Epidermal melanocyte (primary cell): ENCODE results near the gene RPL7A.
"Not testable (repeated sequence)": the region's sequence is repeated elsewhere in the genome, so short reads cannot be mapped to it uniquely, and the experiment has no call there.

ENCODE experiments used
- DNase-seq: peaks from one replicate; pipeline ENCODE4 v3.0.0; 2011; ENCODE audit warnings: low spot score; ENCODE audit not compliant: insufficient read length

Gene RPL7A

GRCh38 chr9:133347985-133348717, at the start of gene RPL7A, which contains the start of gene MED22:
TSS of gene RPL7A (plus strand) at chr9:133348218. CDS start at chr9:133348244, 26 bp downstream.
TSS of gene MED22 (minus strand) at chr9:133348131. CDS start at chr9:133346662, 1,469 bp downstream.
- peak; percentile 98 for DNase-seq

- not testable (repeated sequence) for DNase-seq
Observed at GRCh38 chr9:133299996-133300395, 48.0 kb upstream of the RPL7A start.

GRCh38 chr9:133301253-133302230, 46.5 kb upstream of the RPL7A start:
- no peak for DNase-seq

- no peak for DNase-seq
Observed at GRCh38 chr9:133303266-133304157, 44.5 kb upstream of the RPL7A start.

GRCh38 chr9:133304158-133304470, 43.9 kb upstream of the RPL7A start:
- DNase-seq = no peak

- DNase-seq = no peak
Observed at GRCh38 chr9:133304477-133305377, 43.3 kb upstream of the RPL7A start.

DNA sequence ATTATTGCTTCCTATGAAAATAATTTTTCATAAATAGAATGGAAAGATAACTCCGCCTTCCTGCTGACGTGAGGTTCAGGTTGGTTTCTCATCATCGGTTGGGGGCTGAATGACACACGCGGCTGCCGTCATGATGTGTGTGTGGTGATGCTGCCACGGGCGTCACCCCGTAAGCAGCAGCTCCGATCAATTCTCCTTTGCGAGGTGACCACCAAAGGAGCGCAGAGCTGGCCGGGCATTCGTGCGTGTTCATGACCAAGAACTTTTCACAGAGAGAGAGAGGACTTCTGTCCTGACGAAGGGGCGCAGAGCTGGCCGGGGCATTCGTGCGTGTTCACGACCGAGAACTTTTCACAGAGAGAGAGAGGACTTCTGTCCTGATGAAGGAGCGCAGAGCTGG, 42.3 kb upstream of the RPL7A start:
- DNase-seq = no peak

DNA sequence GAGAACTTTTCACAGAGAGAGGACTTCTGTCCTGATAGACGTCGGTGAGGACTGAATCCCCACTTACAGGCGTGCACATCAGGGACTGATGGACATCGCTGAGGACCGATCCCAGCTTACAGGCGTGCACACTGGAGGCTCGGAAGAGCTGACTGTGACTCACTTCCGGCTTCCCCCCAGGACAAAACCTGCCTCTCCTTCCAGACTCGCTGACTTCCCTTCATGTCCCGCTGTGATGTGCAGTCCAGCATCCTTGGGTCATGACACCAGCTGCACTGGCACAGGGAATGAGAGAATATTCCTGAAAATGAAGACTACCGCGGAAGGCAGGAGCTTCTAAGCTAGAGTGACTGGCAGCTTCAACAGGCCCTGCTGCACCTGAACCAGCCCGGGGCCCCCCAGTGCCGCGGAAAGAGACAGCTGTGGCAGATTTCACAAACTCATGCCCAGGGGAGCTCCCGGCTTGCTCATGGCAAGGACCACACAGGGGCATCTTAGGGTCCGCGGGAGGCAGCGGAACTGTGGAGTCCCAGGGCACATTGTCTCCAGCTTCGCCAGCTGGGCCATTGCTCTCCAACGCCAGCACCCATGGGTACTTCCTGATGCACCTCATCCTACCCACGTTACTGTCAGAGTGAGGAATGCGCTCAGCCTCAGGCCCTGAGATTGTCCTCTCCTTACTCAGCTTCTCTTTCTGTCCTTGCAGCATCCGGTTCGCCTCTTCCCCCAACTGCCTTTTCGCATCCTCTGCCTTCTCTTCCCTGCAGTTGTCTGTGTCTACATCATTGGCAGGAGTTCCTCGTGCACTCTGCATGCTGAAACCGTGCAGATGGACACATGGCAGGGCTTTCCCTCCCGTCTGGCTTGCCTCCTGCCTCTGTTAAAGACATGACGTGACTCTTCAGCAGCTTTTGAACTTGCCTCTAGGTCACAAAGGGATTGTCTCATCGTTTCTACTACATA, 41.5 kb upstream of the RPL7A start:
- DNase-seq = no peak

DNA sequence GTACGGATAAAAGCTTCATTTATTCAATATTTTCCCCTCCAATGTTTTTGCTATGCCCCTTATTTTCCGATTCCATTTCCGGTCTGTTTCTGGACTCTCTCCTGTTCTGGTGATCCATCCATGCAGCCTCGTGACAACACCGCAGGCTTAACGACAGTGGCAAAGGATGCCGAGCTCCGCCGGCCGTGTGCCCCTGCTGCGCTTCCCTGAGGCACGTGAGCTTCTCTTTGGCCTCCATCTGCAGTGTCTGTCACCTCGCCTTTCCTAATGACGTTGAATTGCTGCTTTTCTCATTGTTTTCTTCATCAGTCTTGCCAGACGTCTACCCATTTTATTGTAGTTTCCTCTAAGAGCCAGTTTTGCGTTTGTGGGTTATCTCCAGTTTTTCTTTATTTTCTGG, 40.7 kb upstream of the RPL7A start:
- DNase-seq = no peak

- DNase-seq = no peak
Observed at GRCh38 chr9:133309608-133310007, 38.4 kb upstream of the RPL7A start.

DNA sequence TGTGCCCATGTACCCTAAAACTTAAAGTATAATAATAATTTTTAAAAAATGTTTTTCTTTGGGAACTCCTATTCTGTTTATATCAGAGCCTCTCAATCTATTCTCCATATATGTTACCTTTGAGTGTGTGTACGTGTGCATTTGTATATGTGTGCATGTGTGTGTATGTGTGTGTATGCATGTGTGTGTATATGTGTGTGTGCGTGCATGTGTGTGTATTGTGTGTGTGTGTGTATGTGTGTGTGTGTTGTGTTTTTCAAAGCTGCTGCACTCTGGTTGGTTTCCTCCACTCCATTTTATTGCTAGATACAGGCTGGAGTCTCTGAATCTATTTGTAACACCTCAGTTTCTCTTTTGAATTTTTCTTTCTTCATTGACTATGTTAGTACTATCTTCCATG, 32.0 kb upstream of the RPL7A start:
- DNase-seq = no peak

DNA sequence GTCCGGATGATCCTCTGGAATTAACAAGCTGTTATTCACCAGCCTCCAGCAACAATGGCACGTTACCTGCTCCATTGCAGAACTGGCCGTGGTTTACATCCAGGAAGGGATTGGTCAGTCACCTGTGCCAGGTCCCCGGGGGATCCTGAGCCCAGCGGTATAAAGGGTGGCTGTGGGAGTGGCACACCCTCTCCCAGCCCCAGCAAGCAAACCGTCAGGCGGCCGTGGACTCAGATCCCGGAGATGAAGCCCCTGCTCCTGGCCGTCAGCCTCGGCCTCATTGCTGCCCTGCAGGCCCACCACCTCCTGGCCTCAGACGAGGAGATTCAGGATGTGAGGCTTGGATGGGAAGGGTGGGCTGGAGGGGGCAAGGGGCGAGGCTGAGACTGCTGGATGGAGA, 30.5 kb upstream of the RPL7A start:
- not testable (repeated sequence) for DNase-seq

GRCh38 chr9:133320421-133320881, 27.6 kb upstream of the RPL7A start:
- no peak for DNase-seq

DNA sequence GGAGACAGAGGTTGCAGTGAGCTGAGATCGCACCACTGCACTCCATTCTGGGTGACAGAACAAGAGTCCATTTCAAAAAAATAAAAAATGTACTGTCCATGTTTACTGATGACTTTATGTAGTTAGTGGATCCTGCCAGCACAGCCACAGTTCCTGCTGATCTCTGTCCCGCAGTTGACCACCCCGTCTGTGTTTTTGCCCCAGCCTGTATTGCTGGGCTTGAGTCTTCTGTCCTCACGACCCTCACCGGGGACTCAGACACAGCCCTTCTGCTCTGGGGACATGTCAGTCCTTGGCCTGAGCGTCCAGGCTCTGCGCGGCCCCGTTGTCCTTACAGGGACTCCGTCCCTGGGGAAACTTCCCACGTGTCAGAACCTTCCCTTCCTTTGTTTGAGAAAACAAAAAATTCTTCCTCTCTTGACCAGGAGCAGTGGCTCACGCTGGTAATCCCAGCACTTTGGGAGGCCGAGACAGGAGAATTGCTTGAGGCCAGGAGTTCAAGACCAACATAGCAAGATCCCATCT, 26.5 kb upstream of the RPL7A start:
- no peak for DNase-seq

- no peak for DNase-seq
Observed at GRCh38 chr9:133322701-133323100, 25.3 kb upstream of the RPL7A start.

DNA sequence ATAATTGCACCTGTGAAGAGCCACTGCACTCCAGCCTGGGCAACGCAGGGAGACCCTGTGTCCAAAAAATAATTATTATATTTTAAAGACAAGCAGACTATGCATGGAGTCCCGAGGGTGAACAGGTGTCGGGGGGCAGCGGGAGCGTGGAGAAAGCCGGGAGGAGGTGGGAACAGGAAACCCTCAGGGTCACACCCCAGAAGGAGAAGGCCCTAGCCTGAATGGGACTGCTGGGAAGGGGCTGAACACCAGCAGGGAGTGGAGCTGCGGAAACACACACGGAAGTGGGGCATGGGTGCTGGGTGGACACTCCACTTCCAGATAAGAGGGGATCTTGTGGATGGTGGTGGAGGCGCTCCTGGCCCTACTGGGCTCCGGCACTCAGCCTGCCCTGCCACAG, 24.8 kb upstream of the RPL7A start:
- no peak for DNase-seq

- no peak for DNase-seq
Observed at GRCh38 chr9:133323991-133324703, 23.9 kb upstream of the RPL7A start.

DNA sequence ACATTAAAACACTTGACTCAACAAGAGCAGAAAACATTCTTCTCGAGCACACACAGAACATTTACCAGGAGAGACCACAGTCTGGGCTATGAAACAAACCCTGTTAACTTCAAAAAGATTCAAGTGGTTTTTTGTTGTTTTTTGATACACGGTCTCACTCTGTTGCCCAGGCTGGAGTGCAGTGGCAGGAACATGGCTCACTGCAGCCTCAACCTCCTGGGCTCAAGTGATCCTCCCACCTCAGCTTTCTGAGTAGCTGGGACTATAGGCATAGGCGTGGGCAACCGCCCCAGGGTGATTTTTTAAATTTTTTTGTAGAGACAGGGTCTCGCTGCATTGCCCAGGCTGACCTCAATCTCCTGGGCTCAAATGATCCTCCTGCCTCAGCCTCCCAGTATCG, 21.0 kb upstream of the RPL7A start:
- DNase-seq = not testable (repeated sequence)
